A549 (cell line): ENCODE measurements around the gene TAOK3. TPM values are rescaled to one million over a fixed set of nuclear protein-coding genes. Genes with fewer than 3 reads are reported as not detected.
A peak's percentile ranks its signal among the peaks of the same experiment; 100 is the strongest.

Experiments used
- ATAC-seq, 2 experiments: fragments of 200-7000 bp in 1 of 2; fragments of >200 bp in 1 of 2; cut with Nextera tagmentation in 1 of 2; cut with Tn5 transposase in 1 of 2; 3 replicates each; pipeline versions ENCODE4 v1.8.0 to v1.9.1; 2018 to 2020; ENCODE audit warnings: mild to moderate bottlenecking in 1 of 2, moderate library complexity in 1 of 2
- CTCF ChIA-PET: fragments of 300-600 bp; sonication (Branson Sonifier 250); formaldehyde crosslinking; extraction: SDS; loops from one replicate; lab custom pipeline; 2021; ENCODE audit warnings: antibody characterized with exemption, inconsistent platforms; lab: Yijun Ruan, JAX
- POLR2A ChIA-PET: fragments of 350-600 bp; formaldehyde crosslinking; extraction: SDS; loops from one replicate; lab custom pipeline; 2021; ENCODE audit warnings: antibody characterized with exemption, inconsistent platforms; lab: Yijun Ruan, JAX
- DNase-seq, 2 experiments: peaks; one replicate each; pipeline versions ENCODE4 v3.0.0 to v3.0.0-alpha.2; 2011 to 2016; ENCODE audit warnings: low read depth in 1 of 2, low spot score in 1 of 2
- FAIRE-seq: peaks from 2 replicates; lab custom pipeline; 2011; peaks lifted over from hg19 to GRCh38; lab: Jason Lieb, UNC
- H3K27ac ChIP-seq, 2 experiments: fragments of >200 bp; sonication (Bioruptor Twin); formaldehyde crosslinking; 3 replicates each; pipeline ENCODE4 v1.5.1; 2016 to 2017
- H3K4me1 ChIP-seq: fragments of >200 bp; sonication (Bioruptor Twin); formaldehyde crosslinking; 3 replicates; pipeline ENCODE4 v1.6.1; 2016
- H3K4me2 ChIP-seq: fragments of >200 bp; sonication (Bioruptor Twin); formaldehyde crosslinking; 3 replicates; pipeline ENCODE4 v1.6.1; 2016
- H3K4me3 ChIP-seq: fragments of >200 bp; sonication (Bioruptor Twin); formaldehyde crosslinking; 3 replicates; pipeline ENCODE4 v1.5.1; 2016
- H3K9me3 ChIP-seq: fragments of >200 bp; sonication (Bioruptor Twin); formaldehyde crosslinking; 3 replicates; pipeline ENCODE4 v1.6.1; 2016
- CBX2 ChIP-seq: fragments of 200-600 bp; sonication (generic); IDR thresholded peaks from 2 replicates; pipeline ENCODE4 v1.6.1; 2016; ENCODE audit warnings: low read depth, mild to moderate bottlenecking, borderline replicate concordance
- HEYL ChIP-seq: fragments of 250-450 bp; sonication (Bioruptor Pico); IDR thresholded peaks from 2 replicates; pipeline ENCODE4 v1.8.0; 2021; ENCODE audit warnings: mild to moderate bottlenecking, moderate library complexity
- MAFK ChIP-seq: fragments of 450-650 bp; IDR thresholded peaks from 2 replicates; pipeline ENCODE4 v1.6.1; 2014; ENCODE audit not compliant: partially characterized antibody
- POLR2AphosphoS2 ChIP-seq: conservative IDR thresholded peaks from 2 replicates; pipeline ENCODE4 v1.6.1; 2012; ENCODE audit warnings: low read length, improper control_type of control experiment, inconsistent platforms
- WGBS: methylation state at CpG from one replicate; pipeline ENCODE4 v1.1.6; 2017; ENCODE audit errors: missing lambda C conversion rate; 5-methylcytosine and 5-hydroxymethylcytosine counted together
- polyA plus RNA-seq, 4 experiments: library from polyadenylated mRNA; depleted of rRNA in 3 of 4; stranded (reverse); fragments of >200 nt; fragmentation: RNase III in 1 of 4; extraction: RNeasy Plus Mini Kit Qiagen cat#74134 plus additional on column Dnase treatment in 1 of 4; gene quantifications; 2 replicates in 3 of 4; 3 replicates in 1 of 4; pipeline ENCODE4 v1.2.3, GENCODE V29; 2011 to 2017
- TF ChIP-seq, protein P1 (sequence below): fragments of 150-350 bp; IDR thresholded peaks from 2 replicates; pipeline ENCODE4 v1.6.1; 2014; ENCODE audit warnings: low read depth, mild to moderate bottlenecking, low read length
- TF ChIP-seq, protein P2 (sequence below): IDR thresholded peaks from 2 replicates; pipeline ENCODE4 v1.6.1; 2012

TAOK3 gene
- polyA plus RNA-seq, 2 of the 4 experiments (the other 2 are of a cell fraction): 13.1 to 27.6 TPM

DNA sequence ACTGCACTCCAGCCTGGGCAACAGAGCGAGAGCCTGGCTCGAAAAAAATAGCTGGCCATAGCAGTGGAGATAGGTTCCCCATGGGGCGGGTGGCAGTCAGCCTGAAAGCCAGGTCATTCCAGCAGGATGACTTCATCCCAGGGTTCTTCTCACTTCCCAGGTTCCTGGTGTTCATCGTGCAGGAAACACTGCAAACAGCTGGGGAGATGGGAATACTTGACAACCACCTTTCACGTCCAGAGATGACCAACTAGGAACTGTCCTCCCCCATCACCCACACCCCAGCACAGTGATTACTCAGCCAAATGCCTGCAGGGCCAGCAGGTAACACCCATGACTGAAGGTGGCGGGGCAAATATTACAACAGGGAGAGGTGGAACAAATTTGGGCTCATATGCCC, 270.6 kb downstream of the TAOK3 start (continued):
- TF ChIP-seq, protein P1, sequence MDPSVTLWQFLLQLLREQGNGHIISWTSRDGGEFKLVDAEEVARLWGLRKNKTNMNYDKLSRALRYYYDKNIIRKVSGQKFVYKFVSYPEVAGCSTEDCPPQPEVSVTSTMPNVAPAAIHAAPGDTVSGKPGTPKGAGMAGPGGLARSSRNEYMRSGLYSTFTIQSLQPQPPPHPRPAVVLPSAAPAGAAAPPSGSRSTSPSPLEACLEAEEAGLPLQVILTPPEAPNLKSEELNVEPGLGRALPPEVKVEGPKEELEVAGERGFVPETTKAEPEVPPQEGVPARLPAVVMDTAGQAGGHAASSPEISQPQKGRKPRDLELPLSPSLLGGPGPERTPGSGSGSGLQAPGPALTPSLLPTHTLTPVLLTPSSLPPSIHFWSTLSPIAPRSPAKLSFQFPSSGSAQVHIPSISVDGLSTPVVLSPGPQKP: no peak
- TF ChIP-seq CBX2: no peak
- TF ChIP-seq, all 56 proteins: peak for 0

DNA sequence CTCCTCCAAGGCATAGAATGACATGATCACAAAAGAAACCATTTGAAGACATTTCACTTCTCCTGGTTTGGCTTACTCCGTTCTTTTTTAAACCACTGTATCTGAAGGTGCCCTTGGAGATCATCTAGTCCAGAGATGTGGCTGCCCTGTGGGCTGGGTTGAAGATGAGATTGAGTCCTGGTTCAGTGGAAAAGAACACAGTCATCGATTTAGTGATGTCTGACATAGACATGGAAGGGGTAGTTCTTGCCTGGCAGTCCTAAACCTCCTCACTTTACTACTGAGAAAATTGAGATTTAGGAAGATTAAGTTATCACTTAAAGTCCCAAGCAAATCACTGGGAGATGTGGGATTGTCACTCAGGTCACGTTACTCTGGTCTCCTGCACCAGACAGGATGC, 271.7 kb downstream of the TAOK3 start:
- no peak overlapping the region for H3K4me2 ChIP-seq
- H3K4me3 ChIP-seq: no peak overlapping the region
- POLR2A ChIA-PET: no interaction called here
- CTCF ChIA-PET: interaction anchor here (1.2 to 1.3 kb wide), 2 partner anchors 10 to 66 kb away, joined by 4 to 6 read pairs; no protein-coding TSS in a partner anchor
- no peaks in the 10 kb centered on the region for H3K9me3 ChIP-seq
- TF ChIP-seq, protein P2, sequence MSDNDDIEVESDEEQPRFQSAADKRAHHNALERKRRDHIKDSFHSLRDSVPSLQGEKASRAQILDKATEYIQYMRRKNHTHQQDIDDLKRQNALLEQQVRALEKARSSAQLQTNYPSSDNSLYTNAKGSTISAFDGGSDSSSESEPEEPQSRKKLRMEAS: no peak
- no peak for TF ChIP-seq POLR2AphosphoS2
- TF ChIP-seq MAFK: peak; percentile 80
- no peak for TF ChIP-seq HEYL (CRISPR knock-in tag)
- DNase-seq: no peak
- ATAC-seq: no peak
- 96% methylated on average over 3 of the region's 3 CpGs for WGBS
- H3K27ac ChIP-seq: no peak overlapping the region
- peaks cover 20% of the 10 kb centered on the region for H3K4me1 ChIP-seq
- FAIRE-seq: no peak

Other genes starting within 250 kb of the TAOK3 start
- gene PEBP1, start 236.8 kb downstream of the TAOK3 start, polyA plus RNA-seq (2011; rRNA removed): 152 and 169 TPM in 2 replicates
- gene PEBP1, start 236.8 kb downstream of the TAOK3 start, polyA plus RNA-seq (2017; fragmentation: RNase III; extraction: RNeasy Plus Mini Kit Qiagen cat#74134 plus additional on column Dnase treatment): 223 to 254 TPM (median 246 TPM) in 3 replicates
- gene SUDS3, start 3.6 kb upstream of the TAOK3 start, polyA plus RNA-seq (2011; rRNA removed): 31.9 and 36.5 TPM in 2 replicates
- gene SUDS3, start 3.6 kb upstream of the TAOK3 start, polyA plus RNA-seq (2017; fragmentation: RNase III; extraction: RNeasy Plus Mini Kit Qiagen cat#74134 plus additional on column Dnase treatment): 17.9 to 20.3 TPM (median 18.4 TPM) in 3 replicates